HG02981 (cell line): ENCODE results near the gene GDPD3.
"Not testable (repeated sequence)": the region's sequence is repeated elsewhere in the genome, so short reads cannot be mapped to it uniquely, and the experiment has no call there.

ENCODE experiments used
- ATAC-seq: cut with Tn5 transposase; IDR thresholded peaks from one replicate; pipeline ENCODE4 v1.9.1; 2021; ENCODE audit warnings: mild to moderate bottlenecking, moderate library complexity; ENCODE audit not compliant: unreplicated experiment

The GDPD3 gene

DNA sequence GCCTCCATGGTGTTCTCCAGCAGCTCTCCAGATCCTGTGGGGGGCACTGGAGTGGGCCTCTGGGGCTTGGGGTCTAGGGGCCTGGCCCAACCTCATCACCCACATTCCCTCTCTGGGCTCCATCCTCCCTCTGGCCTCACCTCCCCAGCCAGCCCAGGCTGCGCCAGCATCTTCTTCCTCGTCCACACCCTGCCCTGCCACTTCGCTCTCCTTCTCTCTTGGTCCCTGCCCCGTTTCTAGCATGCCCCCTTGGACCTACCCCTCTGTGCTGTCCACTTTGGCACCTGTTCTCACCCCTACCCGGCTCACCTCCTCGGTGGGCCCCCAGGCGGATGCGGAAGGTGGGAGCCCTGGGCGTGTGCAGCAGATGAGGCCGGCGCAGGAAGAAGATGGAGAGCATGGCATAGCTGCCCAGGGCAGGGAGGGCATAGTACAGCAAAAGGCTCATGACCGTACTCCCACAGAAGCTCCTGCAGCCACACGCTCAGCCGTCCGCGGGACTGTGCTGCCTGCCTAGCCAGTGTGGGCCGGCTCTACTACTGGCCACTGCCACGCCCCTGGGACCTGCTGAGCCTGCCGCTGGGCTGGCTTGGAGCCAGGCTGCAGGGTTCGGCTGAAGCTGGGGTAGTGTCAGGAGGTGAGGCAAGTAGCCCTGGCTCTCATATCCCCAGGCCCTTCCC is at the start of gene GDPD3:
Gene GDPD3 (minus strand): TSS at position 507 of the 680 bp plus-strand sequence. CDS start 59 bp downstream, at position 448.
- ATAC-seq = no peak

- no peak for ATAC-seq
Measured at GRCh38 chr16:30157214-30157613, 43.9 kb upstream of the GDPD3 start.

DNA sequence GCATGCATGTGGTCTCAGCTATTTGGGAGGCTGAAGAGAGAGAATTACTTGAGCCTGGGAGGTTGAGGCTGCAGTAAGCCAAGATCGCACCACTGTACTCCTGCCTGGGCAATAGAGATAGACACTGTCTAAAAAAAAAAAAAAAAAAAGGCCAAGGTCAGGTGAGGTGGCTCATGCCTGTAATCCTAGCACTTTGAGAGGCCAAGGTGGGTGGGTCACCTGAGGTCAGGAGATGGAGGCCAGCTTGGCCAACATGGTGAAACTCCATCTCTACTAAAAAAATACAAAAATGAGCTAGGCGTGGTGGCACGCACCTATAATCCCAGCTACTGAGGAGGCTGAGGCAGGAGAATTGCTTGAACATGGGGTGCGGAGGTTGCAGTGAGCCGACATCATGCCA is 41.9 kb upstream of the GDPD3 start:
- ATAC-seq = no peak

DNA sequence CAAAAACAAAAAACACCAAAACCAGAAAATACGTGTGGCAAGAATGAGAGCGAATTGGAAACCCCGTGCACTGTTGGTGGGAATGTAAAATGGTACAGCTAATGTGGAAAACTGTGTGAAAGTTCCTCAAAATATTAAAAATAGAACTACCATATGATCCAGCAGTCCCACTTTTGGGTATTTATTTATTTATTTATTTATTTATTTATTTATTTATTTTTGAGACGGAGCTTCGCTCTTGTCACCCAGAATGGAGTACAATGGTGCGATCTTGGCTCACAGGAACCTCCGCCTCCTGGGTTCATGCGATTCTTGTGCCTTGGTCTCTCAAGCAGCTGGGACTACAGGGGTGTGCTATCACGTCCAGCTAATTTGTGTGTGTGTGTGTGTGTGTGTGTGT is 39.2 kb upstream of the GDPD3 start:
- no peak for ATAC-seq

- no peak for ATAC-seq
Measured at GRCh38 chr16:30151091-30151490, 37.8 kb upstream of the GDPD3 start.

DNA sequence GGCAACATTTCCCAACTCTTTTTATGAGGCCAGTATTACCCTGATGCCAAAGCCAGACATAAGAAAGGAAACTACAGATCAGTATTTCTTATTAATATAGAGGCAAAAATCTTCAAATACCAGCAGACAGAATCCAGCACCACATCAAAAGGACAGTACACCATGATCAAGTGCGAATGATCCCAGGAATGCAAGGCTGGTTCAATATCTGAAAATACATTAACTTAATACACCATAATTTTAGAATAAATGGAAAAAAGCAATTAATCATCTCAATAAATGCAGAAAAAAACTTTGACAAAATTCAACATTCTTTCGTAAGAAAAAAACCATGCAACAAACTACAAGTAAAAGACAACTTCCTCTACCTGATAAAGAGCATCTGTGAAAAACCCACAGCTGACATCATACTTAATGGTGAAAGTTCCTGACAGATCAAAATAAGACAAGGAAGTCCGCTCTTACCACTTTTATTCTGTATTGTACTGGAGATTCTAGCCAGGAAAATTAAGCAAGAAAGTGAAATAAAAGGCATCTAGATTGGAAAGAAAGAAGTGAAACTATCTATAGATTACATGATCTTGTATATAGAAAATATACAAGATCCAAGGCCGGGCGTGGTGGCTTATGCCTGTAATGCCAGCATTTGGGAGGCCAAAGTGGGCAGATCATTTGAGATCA is 36.1 kb upstream of the GDPD3 start:
- ATAC-seq = no peak

DNA sequence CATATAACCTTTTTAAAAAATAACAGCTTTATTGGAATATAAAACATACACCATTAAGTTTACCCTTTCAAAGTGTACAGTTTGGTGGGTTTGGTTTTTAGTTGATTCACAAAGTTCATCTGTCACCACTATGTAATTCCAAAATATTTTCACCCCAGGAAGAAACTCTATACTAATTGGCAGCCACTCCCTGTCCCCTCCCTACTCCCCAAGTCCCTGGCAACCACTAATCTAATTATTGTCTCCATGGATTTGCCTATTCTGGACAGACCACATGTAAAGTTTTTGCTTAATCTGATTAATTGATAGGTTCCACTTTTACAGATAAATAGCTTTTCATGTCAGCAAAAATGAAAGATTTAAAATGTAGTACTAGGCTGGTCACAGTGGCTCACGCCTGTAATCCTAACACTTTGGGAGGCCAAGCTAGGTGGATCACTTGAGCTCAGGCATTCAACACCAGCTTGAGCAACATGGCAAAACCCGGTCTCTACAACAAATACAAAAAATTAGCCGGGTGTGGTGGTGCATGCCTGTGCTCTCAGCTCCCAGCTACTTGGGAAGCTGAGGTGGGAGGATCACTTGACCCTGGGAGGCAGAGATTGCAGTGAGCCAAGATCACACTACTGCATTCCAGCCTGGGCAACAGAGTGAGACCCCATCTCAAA is 34.6 kb upstream of the GDPD3 start:
- no peak for ATAC-seq

DNA sequence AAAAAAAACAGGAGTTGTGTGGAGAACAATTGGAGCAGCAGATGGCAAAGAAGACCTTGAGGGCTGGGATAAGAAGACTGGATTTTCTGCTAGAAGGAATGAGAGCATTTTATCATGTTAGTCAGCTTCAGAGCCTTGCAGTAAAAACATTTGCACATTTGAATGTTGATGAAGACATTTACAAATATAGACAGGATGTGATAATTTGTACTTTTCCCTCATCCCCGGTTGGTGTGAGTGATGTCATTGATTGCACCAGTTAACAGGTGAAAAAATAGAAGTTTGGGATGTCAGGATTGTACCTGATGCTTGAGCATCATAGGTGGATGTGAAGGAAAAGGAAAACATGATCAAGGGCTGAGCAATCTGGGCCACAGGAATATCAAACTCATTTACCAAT is 32.3 kb upstream of the GDPD3 start:
- ATAC-seq = no peak

GRCh38 chr16:30144917-30145316 is 31.6 kb upstream of the GDPD3 start:
- no peak for ATAC-seq

DNA sequence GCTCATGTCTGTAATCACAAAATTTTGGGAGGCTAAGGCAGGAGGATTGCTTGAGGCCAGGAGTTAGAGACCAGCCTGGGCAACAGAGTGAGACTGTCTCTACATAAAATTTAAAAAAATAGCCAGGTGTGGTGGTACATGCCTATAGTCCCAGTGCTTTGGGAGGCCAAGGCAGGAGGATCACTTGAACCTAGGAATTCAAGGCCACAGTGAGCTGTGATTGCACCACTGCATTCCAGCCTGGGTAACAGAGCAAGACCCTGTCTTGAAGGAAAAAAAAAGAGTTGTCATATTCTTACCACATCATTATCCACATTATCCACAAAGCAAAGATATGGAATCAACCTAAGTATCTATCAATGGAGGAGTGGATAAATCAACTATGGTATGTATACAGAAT is 30.7 kb upstream of the GDPD3 start:
- ATAC-seq = no peak

- ATAC-seq = no peak
Measured at GRCh38 chr16:30143347-30143702, 30.0 kb upstream of the GDPD3 start.

GRCh38 chr16:30142672-30143346 is 29.5 kb upstream of the GDPD3 start:
- ATAC-seq = no peak

DNA sequence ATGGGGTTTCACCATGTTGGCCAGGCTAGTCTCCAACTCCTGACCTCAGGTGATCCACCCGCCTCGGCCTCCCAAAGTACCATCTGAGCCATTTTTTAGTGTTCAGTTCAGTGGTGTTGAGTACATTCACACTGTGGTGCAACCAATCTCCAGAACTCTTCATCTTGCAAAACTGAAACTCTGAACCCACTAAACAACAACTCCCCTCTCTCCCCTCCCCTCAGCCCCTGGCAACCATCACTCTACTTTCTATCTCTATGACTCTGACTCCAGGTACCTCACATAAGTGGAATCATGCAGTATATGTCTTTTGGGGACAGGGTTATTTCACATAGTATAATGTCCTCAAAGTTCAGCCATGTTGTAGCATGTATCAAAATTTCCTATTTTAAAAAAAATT is 28.4 kb upstream of the GDPD3 start:
- no peak for ATAC-seq

DNA sequence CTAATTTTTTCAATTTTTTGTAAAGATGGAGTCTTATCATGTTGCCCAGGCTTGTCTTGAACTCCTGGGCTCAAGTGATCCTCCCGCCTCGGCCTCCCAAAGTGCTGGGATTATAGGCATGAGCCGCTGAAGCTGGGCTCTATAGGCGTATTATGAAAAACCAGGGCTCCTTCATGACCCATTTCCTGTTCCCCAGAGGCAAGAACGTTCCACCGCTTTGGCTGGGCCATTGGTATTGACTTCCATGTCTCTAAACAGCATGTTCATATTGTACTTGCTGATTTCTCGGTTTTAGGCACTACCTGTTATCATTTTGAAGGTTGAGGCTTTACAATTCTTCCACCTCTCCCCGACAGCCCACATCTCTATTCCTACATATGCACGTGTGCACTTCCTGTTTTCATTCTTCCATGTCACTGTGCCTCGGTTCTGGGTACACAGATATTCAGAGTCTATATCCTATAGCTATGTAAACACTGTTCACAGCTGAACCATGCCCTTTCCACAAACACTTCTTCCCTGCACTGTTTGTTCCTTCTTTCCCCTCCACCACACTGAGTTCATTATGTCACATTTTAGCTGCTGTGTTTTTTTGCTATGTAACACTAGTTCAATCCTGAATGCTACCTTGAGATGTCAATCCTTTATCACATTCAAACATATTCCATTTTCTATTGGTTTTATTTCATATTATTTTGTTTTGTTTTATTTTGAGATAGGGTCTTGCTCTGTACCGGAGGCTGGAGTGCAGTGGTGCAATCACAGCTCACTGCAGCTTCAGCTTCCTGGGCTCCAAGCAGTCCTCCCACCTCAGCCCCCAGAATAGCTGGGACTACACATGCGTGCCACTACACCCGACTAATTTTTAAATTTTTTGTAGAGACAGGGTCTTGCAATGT is 26.5 kb upstream of the GDPD3 start:
- ATAC-seq = no peak

DNA sequence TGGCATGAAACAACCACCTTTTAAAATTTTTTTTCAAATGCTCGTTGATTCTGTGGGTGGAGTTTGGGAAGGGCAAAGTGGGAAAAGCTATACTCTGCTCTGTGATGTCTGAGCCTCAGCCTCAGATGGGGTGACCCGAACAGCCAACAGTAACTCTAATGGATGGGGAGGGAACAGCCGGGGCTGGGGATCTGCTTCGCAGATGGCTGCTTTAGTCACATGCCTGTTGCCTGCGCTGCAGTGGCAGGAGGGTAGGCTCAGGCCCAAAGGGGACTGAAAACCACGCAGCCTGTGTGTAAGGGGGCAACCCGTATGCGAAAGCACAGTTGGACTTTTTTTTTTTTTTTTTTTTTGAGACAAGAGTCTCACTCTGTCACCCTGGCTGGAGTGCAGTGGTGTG is 24.6 kb upstream of the GDPD3 start:
- no peak for ATAC-seq

DNA sequence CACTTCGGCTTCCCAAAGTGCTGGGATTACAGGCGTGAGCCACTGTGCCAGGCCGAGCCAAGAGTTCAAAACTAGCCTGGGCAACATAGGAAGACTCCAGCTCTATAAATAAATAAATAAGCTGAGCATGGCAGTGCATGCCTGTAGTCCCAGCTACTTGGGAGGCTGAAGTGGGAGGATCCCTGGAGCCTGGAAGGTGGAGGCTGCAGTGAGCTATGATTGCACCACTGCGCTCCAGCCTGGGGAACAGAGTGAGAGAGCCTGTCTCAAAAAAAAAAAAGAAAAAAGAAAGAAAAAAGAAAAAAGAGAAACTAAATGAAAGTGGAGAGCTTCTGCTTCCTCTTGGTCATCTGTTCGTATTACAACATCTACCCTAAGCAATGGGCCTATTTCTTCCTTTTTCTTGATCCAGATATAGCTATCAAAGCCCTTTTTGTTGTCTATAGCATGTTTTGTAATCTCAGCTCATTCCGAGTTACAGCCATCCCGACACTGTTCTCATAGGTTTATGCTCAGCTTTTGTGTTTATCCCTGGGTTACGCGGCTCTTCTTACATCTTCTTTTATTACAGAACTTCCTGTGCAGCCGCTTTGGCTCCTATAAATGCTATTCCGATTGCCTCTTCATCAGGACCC is 23.8 kb upstream of the GDPD3 start:
- no peak for ATAC-seq

GRCh38 chr16:30132591-30132990 is 19.3 kb upstream of the GDPD3 start:
- ATAC-seq = no peak

GRCh38 chr16:30131869-30132475 is 18.6 kb upstream of the GDPD3 start:
- ATAC-seq = no peak

- ATAC-seq = no peak
Measured at GRCh38 chr16:30127993-30128392, 14.7 kb upstream of the GDPD3 start.

- not testable (repeated sequence) for ATAC-seq
Measured at GRCh38 chr16:30125690-30126089, 12.4 kb upstream of the GDPD3 start.
